K562 (cell line): ENCODE measurements around the gene HMOX2. TPM values are rescaled to one million over a fixed set of nuclear protein-coding genes. Genes with fewer than 3 reads are reported as not detected.

Source experiments
- CBFA2T3 ChIP-seq: fragments of 450-650 bp; IDR thresholded peaks from 2 replicates; pipeline ENCODE4 v1.6.1; 2017
- CBX8 ChIP-seq: fragments of 200-600 bp; sonication (generic); IDR thresholded peaks from 2 replicates; pipeline ENCODE4 v1.6.1; 2012; ENCODE audit warnings: borderline replicate concordance, mixed run types, low read depth, mild to moderate bottlenecking, moderate library complexity, mixed read lengths, low read length, control low read depth, inconsistent platforms; ENCODE audit not compliant: poor library complexity, severe bottlenecking; ENCODE audit errors: extremely low read depth
- ESRRA ChIP-seq: fragments of 450-650 bp; IDR thresholded peaks from 2 replicates; pipeline ENCODE4 v1.6.1; 2014; ENCODE audit warnings: low read depth, mild to moderate bottlenecking, moderate library complexity, borderline replicate concordance
- GATAD2A ChIP-seq: fragments of 450-650 bp; IDR thresholded peaks from 2 replicates; pipeline ENCODE4 v1.6.1; 2017
- GTF2E2 ChIP-seq: fragments of 200-800 bp; sonication (Bioruptor generic); IDR thresholded peaks from 2 replicates; pipeline ENCODE4 v1.6.1; 2016; ENCODE audit warnings: missing genetic modification characterization, missing compliant biosample characterization
- HLTF ChIP-seq: fragments of 450-650 bp; IDR thresholded peaks from 2 replicates; pipeline ENCODE4 v1.6.1; 2016
- MTF1 ChIP-seq: fragments of 250-450 bp; sonication (Bioruptor Pico); IDR thresholded peaks from 2 replicates; pipeline ENCODE4 v1.9.0; 2021; ENCODE audit warnings: moderate library complexity, mild to moderate bottlenecking, inconsistent platforms, borderline replicate concordance
- MYNN ChIP-seq, 2 experiments: sonication (generic); formaldehyde crosslinking in 1 of 2; IDR thresholded peaks; 2 replicates each; pipeline versions ENCODE4 v1.5.0 to v1.6.1; 2016 to 2020; ENCODE audit warnings: antibody characterized with exemption in 1 of 2, missing genetic modification reagents in 1 of 2
- POLR2G ChIP-seq: fragments of 200-400 bp; formaldehyde crosslinking; IDR thresholded peaks from 2 replicates; pipeline ENCODE4 v1.6.1; 2017; ENCODE audit warnings: low read depth, mild to moderate bottlenecking, antibody characterized with exemption, low read length, moderate library complexity
- SNRNP70 ChIP-seq: fragments of 200-400 bp; formaldehyde crosslinking; optimal IDR thresholded peaks from 2 replicates; pipeline ENCODE3; 2017; ENCODE audit warnings: low read depth, low read length
- SUPT5H ChIP-seq: fragments of 450-650 bp; IDR thresholded peaks from 2 replicates; pipeline ENCODE4 v1.6.1; 2016
- XRCC5 ChIP-seq: fragments of 200-400 bp; formaldehyde crosslinking; IDR thresholded peaks from 2 replicates; pipeline ENCODE4 v1.6.1; 2017; ENCODE audit warnings: low read depth, mild to moderate bottlenecking, low read length
- ZBTB1 ChIP-seq: sonication (generic); formaldehyde crosslinking; IDR thresholded peaks from 2 replicates; pipeline ENCODE4 v1.8.1; 2023; ENCODE audit warnings: missing genetic modification reagents, low read depth, mild to moderate bottlenecking, borderline replicate concordance
- ZNF121 ChIP-seq: sonication (generic); formaldehyde crosslinking; conservative IDR thresholded peaks from 2 replicates; pipeline ENCODE4 v1.8.0; 2022; ENCODE audit warnings: missing genetic modification reagents
- polyA plus RNA-seq, 8 experiments: library from polyadenylated mRNA; depleted of rRNA in 4 of 8; stranded (reverse) in 5 of 8; unstranded in 3 of 8; fragments of >200 nt; fragmentation: Nextera tagmentation in 2 of 8; fragmentation: Illumina TruSeq in 1 of 8; extraction: Ambion mirVana in 2 of 8; extraction: Trizol in 1 of 8; gene quantifications; 2 replicates each; pipeline versions ENCODE4 v1.2.1 to v1.2.3, GENCODE V29; 2011 to 2014; ENCODE audit warnings: inconsistent platforms in 1 of 8, missing spikeins in 1 of 8
- total RNA-seq, 7 experiments: library from RNA; depleted of rRNA in 6 of 7; stranded (reverse); fragments of >200 nt in 6 of 7; fragmentation: Illumina TruSeq in 2 of 7; extraction: Trizol in 2 of 7; gene quantifications; 2 replicates each; pipeline versions ENCODE4 v1.2.1 to v1.2.3, GENCODE V29; 2011 to 2021; ENCODE audit warnings: low replicate concordance in 1 of 7
- TF ChIP-seq, protein P1 (sequence below): fragments of 250-450 bp; sonication (Bioruptor Pico); IDR thresholded peaks from 2 replicates; pipeline ENCODE4 v1.5.0; 2021
- TF ChIP-seq, protein P2 (sequence below): fragments of 250-450 bp; sonication (Bioruptor Pico); IDR thresholded peaks from 2 replicates; pipeline ENCODE4 v1.8.0; 2022; ENCODE audit warnings: moderate library complexity, mild to moderate bottlenecking, inconsistent platforms
- TF ChIP-seq, protein P3 (sequence below): fragments of 250-450 bp; sonication (Bioruptor Pico); IDR thresholded peaks from 2 replicates; pipeline ENCODE4 v1.4.0; 2020; ENCODE audit warnings: mild to moderate bottlenecking
- TF ChIP-seq, protein P4 (sequence below): fragments of 150-350 bp; IDR thresholded peaks from 2 replicates; pipeline ENCODE4 v1.6.1; 2014; ENCODE audit warnings: low read depth, mild to moderate bottlenecking, low read length, borderline replicate concordance
- TF ChIP-seq, protein P5 (sequence below): fragments of 250-450 bp; sonication (Bioruptor Pico); IDR thresholded peaks from 2 replicates; pipeline ENCODE4 v1.8.0; 2021; ENCODE audit warnings: moderate library complexity, mild to moderate bottlenecking, inconsistent platforms

HMOX2 gene
- total and polyA plus RNA-seq, 9 of the 15 experiments (the other 6 are each of a cell fraction or from before 2014, with no cell fraction given), result 26.8 to 87.4 (median 57.4) TPM

DNA sequence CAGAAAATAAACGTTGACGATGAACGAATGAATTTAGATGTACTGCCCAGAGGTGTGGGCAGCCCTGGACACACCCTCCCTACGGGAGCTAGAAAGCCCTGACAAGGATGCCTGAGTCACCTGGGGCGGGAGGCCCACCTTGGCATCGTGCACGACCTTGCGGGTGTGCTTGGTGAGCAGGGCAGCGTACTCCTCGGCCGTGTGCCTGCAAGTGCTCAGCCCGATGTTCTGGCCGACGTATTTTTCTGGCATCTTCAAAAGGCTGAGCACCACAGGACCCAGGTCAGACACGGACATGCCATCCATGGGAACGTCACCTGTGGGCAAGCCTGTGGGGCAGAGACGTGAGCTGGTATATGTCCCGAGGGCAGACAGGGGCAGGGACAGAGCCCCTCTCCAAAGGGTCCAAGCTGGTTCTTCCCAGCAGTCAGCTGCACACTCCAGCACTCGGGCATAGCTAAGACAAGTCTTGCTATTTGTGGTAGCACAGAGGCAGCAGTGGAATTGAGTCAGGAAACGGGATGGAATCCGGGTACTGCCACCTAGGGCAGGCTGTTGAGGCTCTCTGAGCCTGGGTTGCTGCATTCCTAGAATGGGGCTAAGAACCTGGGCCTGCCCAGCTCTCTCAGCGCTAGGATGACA is 12.6 kb upstream of the HMOX2 start (continued):
- TF ChIP-seq ESRRA (no peak), CBX8 (no peak), CBFA2T3 (no peak), XRCC5 (no peak), ZNF121 (CRISPR knock-in tag) (no peak), GTF2E2 (no peak), SUPT5H (peak; percentile 23; the same call in 1 of the 2 replicates), ZBTB1 (CRISPR knock-in tag) (no peak), GATAD2A (no peak), POLR2G (peak; percentile 55), MYNN (IDR thresholded peaks at IDR 0.05) (0 out of 2 replicates have a peak, but pooled peaks have one; percentile 6), MYNN (CRISPR knock-in tag; IDR thresholded peaks at IDR 0.05) (no peak), HLTF (no peak), SNRNP70 (no peak), MTF1 (CRISPR knock-in tag) (no peak)
- TF ChIP-seq, protein P1, sequence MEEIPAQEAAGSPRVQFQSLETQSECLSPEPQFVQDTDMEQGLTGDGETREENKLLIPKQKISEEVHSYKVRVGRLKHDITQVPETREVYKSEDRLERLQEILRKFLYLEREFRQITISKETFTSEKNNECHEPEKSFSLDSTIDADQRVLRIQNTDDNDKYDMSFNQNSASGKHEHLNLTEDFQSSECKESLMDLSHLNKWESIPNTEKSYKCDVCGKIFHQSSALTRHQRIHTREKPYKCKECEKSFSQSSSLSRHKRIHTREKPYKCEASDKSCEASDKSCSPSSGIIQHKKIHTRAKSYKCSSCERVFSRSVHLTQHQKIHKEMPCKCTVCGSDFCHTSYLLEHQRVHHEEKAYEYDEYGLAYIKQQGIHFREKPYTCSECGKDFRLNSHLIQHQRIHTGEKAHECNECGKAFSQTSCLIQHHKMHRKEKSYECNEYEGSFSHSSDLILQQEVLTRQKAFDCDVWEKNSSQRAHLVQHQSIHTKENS (CRISPR knock-in tag), result no peak
- TF ChIP-seq, protein P2, sequence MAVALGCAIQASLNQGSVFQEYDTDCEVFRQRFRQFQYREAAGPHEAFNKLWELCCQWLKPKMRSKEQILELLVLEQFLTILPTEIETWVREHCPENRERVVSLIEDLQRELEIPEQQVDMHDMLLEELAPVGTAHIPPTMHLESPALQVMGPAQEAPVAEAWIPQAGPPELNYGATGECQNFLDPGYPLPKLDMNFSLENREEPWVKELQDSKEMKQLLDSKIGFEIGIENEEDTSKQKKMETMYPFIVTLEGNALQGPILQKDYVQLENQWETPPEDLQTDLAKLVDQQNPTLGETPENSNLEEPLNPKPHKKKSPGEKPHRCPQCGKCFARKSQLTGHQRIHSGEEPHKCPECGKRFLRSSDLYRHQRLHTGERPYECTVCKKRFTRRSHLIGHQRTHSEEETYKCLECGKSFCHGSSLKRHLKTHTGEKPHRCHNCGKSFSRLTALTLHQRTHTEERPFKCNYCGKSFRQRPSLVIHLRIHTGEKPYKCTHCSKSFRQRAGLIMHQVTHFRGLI (CRISPR knock-in tag), result no peak
- TF ChIP-seq, protein P3, sequence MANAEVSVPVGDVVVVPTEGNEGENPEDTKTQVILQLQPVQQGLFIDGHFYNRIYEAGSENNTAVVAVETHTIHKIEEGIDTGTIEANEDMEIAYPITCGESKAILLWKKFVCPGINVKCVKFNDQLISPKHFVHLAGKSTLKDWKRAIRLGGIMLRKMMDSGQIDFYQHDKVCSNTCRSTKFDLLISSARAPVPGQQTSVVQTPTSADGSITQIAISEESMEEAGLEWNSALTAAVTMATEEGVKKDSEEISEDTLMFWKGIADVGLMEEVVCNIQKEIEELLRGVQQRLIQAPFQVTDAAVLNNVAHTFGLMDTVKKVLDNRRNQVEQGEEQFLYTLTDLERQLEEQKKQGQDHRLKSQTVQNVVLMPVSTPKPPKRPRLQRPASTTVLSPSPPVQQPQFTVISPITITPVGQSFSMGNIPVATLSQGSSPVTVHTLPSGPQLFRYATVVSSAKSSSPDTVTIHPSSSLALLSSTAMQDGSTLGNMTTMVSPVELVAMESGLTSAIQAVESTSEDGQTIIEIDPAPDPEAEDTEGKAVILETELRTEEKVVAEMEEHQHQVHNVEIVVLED, result no peak
- TF ChIP-seq, protein P4, sequence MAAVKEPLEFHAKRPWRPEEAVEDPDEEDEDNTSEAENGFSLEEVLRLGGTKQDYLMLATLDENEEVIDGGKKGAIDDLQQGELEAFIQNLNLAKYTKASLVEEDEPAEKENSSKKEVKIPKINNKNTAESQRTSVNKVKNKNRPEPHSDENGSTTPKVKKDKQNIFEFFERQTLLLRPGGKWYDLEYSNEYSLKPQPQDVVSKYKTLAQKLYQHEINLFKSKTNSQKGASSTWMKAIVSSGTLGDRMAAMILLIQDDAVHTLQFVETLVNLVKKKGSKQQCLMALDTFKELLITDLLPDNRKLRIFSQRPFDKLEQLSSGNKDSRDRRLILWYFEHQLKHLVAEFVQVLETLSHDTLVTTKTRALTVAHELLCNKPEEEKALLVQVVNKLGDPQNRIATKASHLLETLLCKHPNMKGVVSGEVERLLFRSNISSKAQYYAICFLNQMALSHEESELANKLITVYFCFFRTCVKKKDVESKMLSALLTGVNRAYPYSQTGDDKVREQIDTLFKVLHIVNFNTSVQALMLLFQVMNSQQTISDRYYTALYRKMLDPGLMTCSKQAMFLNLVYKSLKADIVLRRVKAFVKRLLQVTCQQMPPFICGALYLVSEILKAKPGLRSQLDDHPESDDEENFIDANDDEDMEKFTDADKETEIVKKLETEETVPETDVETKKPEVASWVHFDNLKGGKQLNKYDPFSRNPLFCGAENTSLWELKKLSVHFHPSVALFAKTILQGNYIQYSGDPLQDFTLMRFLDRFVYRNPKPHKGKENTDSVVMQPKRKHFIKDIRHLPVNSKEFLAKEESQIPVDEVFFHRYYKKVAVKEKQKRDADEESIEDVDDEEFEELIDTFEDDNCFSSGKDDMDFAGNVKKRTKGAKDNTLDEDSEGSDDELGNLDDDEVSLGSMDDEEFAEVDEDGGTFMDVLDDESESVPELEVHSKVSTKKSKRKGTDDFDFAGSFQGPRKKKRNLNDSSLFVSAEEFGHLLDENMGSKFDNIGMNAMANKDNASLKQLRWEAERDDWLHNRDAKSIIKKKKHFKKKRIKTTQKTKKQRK, result no peak
- TF ChIP-seq, protein P5, sequence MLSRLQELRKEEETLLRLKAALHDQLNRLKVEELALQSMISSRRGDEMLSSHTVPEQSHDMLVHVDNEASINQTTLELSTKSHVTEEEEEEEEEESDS (CRISPR knock-in tag), result no peak
